Activated B cell treated with CpG ODN at 0.5 μM for 24 hours (primary cell): Measurements from ENCODE around the gene FBLL1. TPM values are rescaled to one million over a fixed set of nuclear protein-coding genes. Genes with fewer than 3 reads are reported as not detected.

Experiments used
- ATAC-seq: fragments of 200-7000 bp; cut with Tn5 transposase; one replicate; pipeline ENCODE4 v1.10.0; 2021; ENCODE audit warnings: low read depth, mild to moderate bottlenecking, moderate library complexity
- CTCF ChIA-PET: fragments of 350-600 bp; sonication (Branson Sonifier 250); formaldehyde crosslinking; loops from one replicate; lab custom pipeline; 2021; ENCODE audit warnings: antibody characterized with exemption; lab: Charles Lee
- POLR2A ChIA-PET: fragments of 350-600 bp; sonication (Branson Sonifier 250); formaldehyde crosslinking; loops from one replicate; lab custom pipeline; 2021; ENCODE audit warnings: antibody characterized with exemption; lab: Charles Lee
- DNase-seq: peaks from one replicate; pipeline ENCODE4 v3.0.0; 2022
- H3K27ac Mint-ChIP-seq: one replicate; pipeline ENCODE4 v1.8.0; 2020; ENCODE audit warnings: mixed read lengths
- H3K27me3 Mint-ChIP-seq: one replicate; pipeline ENCODE4 v1.8.0; 2021; ENCODE audit warnings: mixed read lengths
- H3K36me3 Mint-ChIP-seq: one replicate; pipeline ENCODE4 v1.8.0; 2021; ENCODE audit warnings: low read depth, mixed read lengths
- H3K4me1 Mint-ChIP-seq: one replicate; pipeline ENCODE4 v1.8.0; 2021; ENCODE audit warnings: mixed read lengths
- H3K4me3 Mint-ChIP-seq: one replicate; pipeline ENCODE4 v1.8.0; 2020; ENCODE audit warnings: mild to moderate bottlenecking, mixed read lengths
- H3K9me3 Mint-ChIP-seq: one replicate; pipeline ENCODE4 v1.8.0; 2020; ENCODE audit warnings: mixed read lengths
- intact Hi-C: fragments of 100-400 bp; cut with micrococcal nuclease; formaldehyde crosslinking; loops from one replicate; pipeline ENCODE4 v1.15.1; 2024
- total RNA-seq: library from RNA; stranded (reverse); gene quantifications from 2 replicates; pipeline ENCODE4 v1.2.3, GENCODE V29; 2022
- TF ChIP-seq, protein P1 (sequence below): fragments of 200-600 bp; IDR thresholded peaks from one replicate; pipeline ENCODE4 v1.8.0; 2022; ENCODE audit warnings: antibody characterized with exemption, mild to moderate bottlenecking

Gene FBLL1
- total RNA-seq, 1 donor from 2014 or later = 0.20 TPM

DNA sequence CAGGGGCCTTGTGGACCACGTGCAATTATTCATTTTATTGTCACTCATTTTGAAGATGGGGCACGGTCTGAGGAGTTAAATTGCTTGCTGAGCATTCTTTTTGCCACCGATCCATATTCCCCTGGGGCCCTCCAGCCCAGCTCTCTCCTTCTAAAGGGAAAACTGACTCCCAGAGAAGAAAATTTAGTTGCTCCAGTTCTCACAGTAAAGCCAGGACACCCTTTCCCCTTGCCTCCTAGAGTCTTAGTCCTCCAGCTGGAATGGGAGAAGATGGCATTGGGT lies 51.1 kb downstream of the FBLL1 start:
- TF ChIP-seq, protein P1, sequence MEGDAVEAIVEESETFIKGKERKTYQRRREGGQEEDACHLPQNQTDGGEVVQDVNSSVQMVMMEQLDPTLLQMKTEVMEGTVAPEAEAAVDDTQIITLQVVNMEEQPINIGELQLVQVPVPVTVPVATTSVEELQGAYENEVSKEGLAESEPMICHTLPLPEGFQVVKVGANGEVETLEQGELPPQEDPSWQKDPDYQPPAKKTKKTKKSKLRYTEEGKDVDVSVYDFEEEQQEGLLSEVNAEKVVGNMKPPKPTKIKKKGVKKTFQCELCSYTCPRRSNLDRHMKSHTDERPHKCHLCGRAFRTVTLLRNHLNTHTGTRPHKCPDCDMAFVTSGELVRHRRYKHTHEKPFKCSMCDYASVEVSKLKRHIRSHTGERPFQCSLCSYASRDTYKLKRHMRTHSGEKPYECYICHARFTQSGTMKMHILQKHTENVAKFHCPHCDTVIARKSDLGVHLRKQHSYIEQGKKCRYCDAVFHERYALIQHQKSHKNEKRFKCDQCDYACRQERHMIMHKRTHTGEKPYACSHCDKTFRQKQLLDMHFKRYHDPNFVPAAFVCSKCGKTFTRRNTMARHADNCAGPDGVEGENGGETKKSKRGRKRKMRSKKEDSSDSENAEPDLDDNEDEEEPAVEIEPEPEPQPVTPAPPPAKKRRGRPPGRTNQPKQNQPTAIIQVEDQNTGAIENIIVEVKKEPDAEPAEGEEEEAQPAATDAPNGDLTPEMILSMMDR = no peak
- ChIA-PET POLR2A (interaction anchor here (1.0 to 1.7 kb wide), 2 partner anchors 94 to 1004 kb away, joined by 3 to 8 read pairs; partner anchors contain the start of genes RARS1 and SPDL1), CTCF (no interaction called here)
- peaks cover 1% of the 10 kb centered on the region for H3K9me3 Mint-ChIP-seq
- no peak for DNase-seq
- H3K27ac Mint-ChIP-seq = peak overlapping the region; percentile 95
- no peak for ATAC-seq
- peaks cover 15% of the 10 kb centered on the region for H3K36me3 Mint-ChIP-seq
- H3K4me1 Mint-ChIP-seq = peaks cover 46% of the 10 kb centered on the region
- no peaks in the 10 kb centered on the region for H3K27me3 Mint-ChIP-seq
- peak overlapping the region; percentile 84 for H3K4me3 Mint-ChIP-seq
- intact Hi-C loops = no loop called here

Other genes with a start within 250 kb of the FBLL1 start
- 1.3 and 2.0 TPM in 2 replicates for gene WWC1, start 237.7 kb upstream of the FBLL1 start, total RNA-seq
- gene RARS1, start 42.8 kb upstream of the FBLL1 start, total RNA-seq = 75.9 and 85.9 TPM in 2 replicates
- gene PANK3, start 50.1 kb downstream of the FBLL1 start, total RNA-seq = 53.0 and 57.7 TPM in 2 replicates